Neural cell (in vitro differentiated cells): ENCODE data around the gene B9D1. TPM values are rescaled to one million over a fixed set of nuclear protein-coding genes. Genes with fewer than 3 reads are reported as not detected.

ENCODE experiments used
- H2AFZ ChIP-seq: fragments of 200-600, 300-800 bp; sonication (generic), shearing (Covaris generic); 2 replicates; pipeline ENCODE4 v1.6.0; 2014; ENCODE audit warnings: low read depth, mild to moderate bottlenecking, antibody characterized with exemption, low read length, moderate library complexity
- H3F3A ChIP-seq: fragments of 200-600 bp; shearing (Covaris generic); 2 replicates; pipeline ENCODE4 v1.6.1; 2016; ENCODE audit warnings: mild to moderate bottlenecking, moderate library complexity, mixed read lengths, antibody characterized with exemption, low read length; ENCODE audit not compliant: insufficient read depth, poor library complexity, severe bottlenecking
- H3K27ac ChIP-seq: fragments of 200-600, 300-800 bp; sonication (generic), shearing (Covaris generic); 2 replicates; pipeline ENCODE4 v1.5.1; 2014; ENCODE audit warnings: mild to moderate bottlenecking, low read length, moderate library complexity
- H3K27me3 ChIP-seq: fragments of 300-800, 200-600 bp; sonication (generic), shearing (Covaris generic); 2 replicates; pipeline ENCODE4 v1.6.0; 2014; ENCODE audit warnings: mild to moderate bottlenecking, low read depth, low read length, moderate library complexity; ENCODE audit not compliant: insufficient read depth
- H3K36me3 ChIP-seq: fragments of 300-800, 200-600 bp; sonication (generic), shearing (Covaris generic); 2 replicates; pipeline ENCODE4 v1.5.1; 2014; ENCODE audit warnings: mild to moderate bottlenecking, antibody characterized with exemption, low read length, moderate library complexity; ENCODE audit not compliant: insufficient read depth
- H3K4me2 ChIP-seq: fragments of 300-800, 200-600 bp; sonication (generic), shearing (Covaris generic); 2 replicates; pipeline ENCODE4 v1.6.0; 2014; ENCODE audit warnings: mild to moderate bottlenecking, low read length
- H3K4me3 ChIP-seq: fragments of 300-800, 200-600 bp; sonication (generic), shearing (Covaris generic); 2 replicates; pipeline ENCODE4 v1.5.1; 2014; ENCODE audit warnings: mild to moderate bottlenecking, low read length, moderate library complexity
- H3K79me2 ChIP-seq: fragments of 200-600 bp; shearing (Covaris generic); replicated peaks from 2 replicates; pipeline ENCODE4 v1.6.0; 2014; ENCODE audit warnings: mild to moderate bottlenecking, low read length, moderate library complexity; ENCODE audit not compliant: insufficient read depth
- H3K9ac ChIP-seq: fragments of 300-800, 200-600 bp; sonication (generic), shearing (Covaris generic); 2 replicates; pipeline ENCODE4 v1.6.1; 2016; ENCODE audit warnings: mild to moderate bottlenecking, low read length, mixed read lengths
- H3K9me2 ChIP-seq: fragments of 200-600 bp; shearing (Covaris generic); 2 replicates; pipeline ENCODE4 v1.6.1; 2016; ENCODE audit warnings: mild to moderate bottlenecking, low read length, mixed read lengths; ENCODE audit not compliant: insufficient read depth
- H3K9me3 ChIP-seq: fragments of 200-600, 300-800 bp; sonication (generic), shearing (Covaris generic); 2 replicates; pipeline ENCODE4 v1.6.1; 2016; ENCODE audit warnings: mild to moderate bottlenecking, mixed run types, low read length, moderate library complexity, mixed read lengths
- H4K20me1 ChIP-seq: fragments of 200-600 bp; shearing (Covaris generic); 2 replicates; pipeline ENCODE4 v1.6.1; 2016; ENCODE audit warnings: mild to moderate bottlenecking, mixed run types; ENCODE audit not compliant: insufficient read depth
- CTCF ChIP-seq: fragments of 450-650 bp; IDR thresholded peaks from 2 replicates; pipeline ENCODE4 v1.5.1; 2014; ENCODE audit warnings: antibody characterized with exemption, mild to moderate bottlenecking, moderate library complexity; ENCODE audit not compliant: poor library complexity, severe bottlenecking
- EP300 ChIP-seq: fragments of 450-650 bp; conservative IDR thresholded peaks from 2 replicates; pipeline ENCODE4 v1.6.1; 2014; ENCODE audit warnings: antibody characterized with exemption, mild to moderate bottlenecking, moderate library complexity; ENCODE audit not compliant: poor library complexity, severe bottlenecking
- EZH2 ChIP-seq: fragments of 200-600, 300-800 bp; shearing (Covaris generic), sonication (generic); IDR thresholded peaks from 2 replicates; pipeline ENCODE4 v1.6.1; 2014; ENCODE audit warnings: antibody characterized with exemption, low read length, borderline replicate concordance, mild to moderate bottlenecking; ENCODE audit not compliant: insufficient read depth, poor library complexity, severe bottlenecking
- MXI1 ChIP-seq: fragments of 450-650 bp; conservative IDR thresholded peaks from 2 replicates; pipeline ENCODE4 v1.6.1; 2014; ENCODE audit warnings: antibody characterized with exemption, mild to moderate bottlenecking; ENCODE audit not compliant: poor library complexity, severe bottlenecking
- POLR2AphosphoS5 ChIP-seq: IDR thresholded peaks from 2 replicates; pipeline ENCODE4 v1.6.1; 2012
- RAD21 ChIP-seq: fragments of 450-650 bp; conservative IDR thresholded peaks from 2 replicates; pipeline ENCODE4 v1.6.1; 2014; ENCODE audit warnings: antibody characterized with exemption, mild to moderate bottlenecking, moderate library complexity
- REST ChIP-seq: IDR thresholded peaks from 2 replicates; pipeline ENCODE4 v1.6.1; 2012; ENCODE audit warnings: borderline replicate concordance
- SMC3 ChIP-seq: fragments of 450-650 bp; conservative IDR thresholded peaks from 2 replicates; pipeline ENCODE4 v1.6.1; 2014; ENCODE audit warnings: antibody characterized with exemption, mild to moderate bottlenecking, moderate library complexity; ENCODE audit not compliant: poor library complexity
- TAF1 ChIP-seq: IDR thresholded peaks from 2 replicates; pipeline ENCODE4 v1.6.1; 2012; ENCODE audit warnings: low read depth
- polyA plus RNA-seq: library from polyadenylated mRNA; depleted of rRNA; stranded (reverse); fragments of >200 nt; gene quantifications from 2 replicates; pipeline ENCODE4 v1.2.3, GENCODE V29; 2014

The B9D1 gene
- polyA plus RNA-seq, 1 donor from 2014 or later: 32.0 TPM

- H3K9ac ChIP-seq: no peak overlapping the region
- H3K9me2 ChIP-seq: no peaks in the 10 kb centered on the region
- no peak overlapping the region for H3K27ac ChIP-seq
- no peak overlapping the region for H3K4me2 ChIP-seq
- H4K20me1 ChIP-seq: no peaks in the 10 kb centered on the region
- no peak overlapping the region for H2AFZ ChIP-seq
- no peaks in the 10 kb centered on the region for H3K27me3 ChIP-seq
- TF ChIP-seq SMC3 (no peak), RAD21 (no peak), MXI1 (no peak), CTCF (no peak), POLR2AphosphoS5 (no peak), EZH2 (no peak), EP300 (no peak), REST (no peak), TAF1 (no peak)
- no peaks in the 10 kb centered on the region for H3F3A ChIP-seq
- H3K4me3 ChIP-seq: no peak overlapping the region
- H3K9me3 ChIP-seq: no peaks in the 10 kb centered on the region
- H3K36me3 ChIP-seq: peaks cover 5% of the 10 kb centered on the region
- H3K79me2 ChIP-seq: no peaks in the 10 kb centered on the region
Observed at GRCh38 chr17:19385521-19385983, 23.0 kb upstream of the B9D1 start.

GRCh38 chr17:19384723-19385391 lies 22.3 kb upstream of the B9D1 start:
- Histone ChIP-seq H3K27ac (no peak overlapping the region), H3K36me3 (peaks cover 5% of the 10 kb centered on the region), H3F3A (no peaks in the 10 kb centered on the region)

More at GRCh38 chr17:19384723-19385391, 22.3 kb upstream of the B9D1 start:
- Histone ChIP-seq H3K9me3 (no peaks in the 10 kb centered on the region), H3K27me3 (no peaks in the 10 kb centered on the region), H3K79me2 (no peaks in the 10 kb centered on the region), H3K9me2 (no peaks in the 10 kb centered on the region), H4K20me1 (no peaks in the 10 kb centered on the region), H2AFZ (no peak overlapping the region), H3K9ac (no peak overlapping the region), H3K4me2 (no peak overlapping the region), H3K4me3 (no peak overlapping the region)
- TF ChIP-seq EZH2 (no peak), MXI1 (no peak), RAD21 (no peak), REST (no peak), EP300 (no peak), TAF1 (no peak), SMC3 (no peak)
